HG02763 (cell line): Measurements from ENCODE around the gene SLC35A3.
"Not testable (repeated sequence)": the region's sequence is repeated elsewhere in the genome, so short reads cannot be mapped to it uniquely, and the experiment has no call there.

Source experiments
- ATAC-seq: cut with Tn5 transposase; IDR thresholded peaks from one replicate; pipeline ENCODE4 v1.9.1; 2021; ENCODE audit warnings: mild to moderate bottlenecking, moderate library complexity; ENCODE audit not compliant: unreplicated experiment

The SLC35A3 gene

DNA sequence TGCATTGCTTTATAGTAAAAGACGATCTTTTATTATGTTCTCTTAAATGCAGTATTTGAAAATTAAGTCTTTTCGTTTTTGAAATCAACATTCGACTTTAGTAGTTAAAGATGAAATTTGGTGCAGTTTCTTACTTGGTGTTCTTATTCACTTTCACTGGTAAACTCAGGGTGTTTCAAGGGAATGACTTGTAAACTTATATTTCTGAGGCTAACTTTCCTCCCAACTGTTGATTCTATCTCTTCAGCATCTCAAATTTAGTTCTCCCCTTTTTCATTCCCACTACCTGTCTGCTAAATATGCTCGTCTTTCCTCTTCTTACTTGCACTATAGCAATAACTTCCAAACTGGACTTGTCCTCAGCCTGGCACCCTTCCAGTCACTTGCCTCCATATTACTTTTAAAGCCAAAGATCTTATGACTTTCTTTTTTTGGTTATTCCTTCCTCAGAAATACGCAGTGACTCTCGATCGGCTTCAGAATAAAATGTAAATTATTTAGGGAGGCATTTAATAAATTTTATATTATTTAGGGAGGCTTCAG, 988 bp downstream of the SLC35A3 start:
- ATAC-seq = no peak

DNA sequence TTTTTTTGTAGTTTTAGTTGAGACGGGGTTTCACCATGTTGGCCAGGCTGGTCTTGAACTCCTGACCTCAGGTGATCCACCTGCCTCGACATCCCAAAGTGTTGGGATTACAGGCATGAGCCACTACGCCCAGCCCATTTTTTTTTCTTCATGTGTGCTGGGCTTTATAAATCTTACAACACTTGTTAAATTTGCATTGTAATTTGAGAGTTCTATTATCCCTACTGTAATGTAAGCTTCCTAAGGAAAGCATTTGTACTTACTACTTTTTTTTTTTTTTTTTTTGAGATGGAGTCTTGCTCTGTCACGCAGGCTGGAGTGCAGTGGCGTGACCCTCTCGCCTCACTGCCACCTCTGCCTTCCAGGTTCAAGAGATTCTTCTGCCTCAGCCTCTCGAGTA, 2.3 kb downstream of the SLC35A3 start:
- ATAC-seq = not testable (repeated sequence)

DNA sequence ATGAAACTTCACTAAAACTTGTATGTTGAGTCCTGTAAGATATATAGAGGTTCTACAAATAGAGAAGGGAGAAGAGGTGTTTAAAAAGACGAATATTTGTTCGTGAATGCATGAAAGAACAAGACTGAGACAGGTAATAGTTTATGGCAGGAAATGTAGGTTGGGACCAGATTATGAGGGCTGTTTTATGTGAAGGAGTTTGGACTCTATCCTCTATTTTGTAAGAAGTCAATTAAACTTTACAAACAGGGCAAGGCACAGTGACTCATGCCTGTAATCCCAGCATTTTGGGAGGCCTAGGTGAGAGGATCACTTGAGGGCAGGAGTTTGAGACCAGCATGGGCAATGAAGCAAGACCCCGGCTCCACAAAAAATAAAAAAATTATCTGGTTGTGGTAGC, 5.7 kb downstream of the SLC35A3 start:
- no peak for ATAC-seq

DNA sequence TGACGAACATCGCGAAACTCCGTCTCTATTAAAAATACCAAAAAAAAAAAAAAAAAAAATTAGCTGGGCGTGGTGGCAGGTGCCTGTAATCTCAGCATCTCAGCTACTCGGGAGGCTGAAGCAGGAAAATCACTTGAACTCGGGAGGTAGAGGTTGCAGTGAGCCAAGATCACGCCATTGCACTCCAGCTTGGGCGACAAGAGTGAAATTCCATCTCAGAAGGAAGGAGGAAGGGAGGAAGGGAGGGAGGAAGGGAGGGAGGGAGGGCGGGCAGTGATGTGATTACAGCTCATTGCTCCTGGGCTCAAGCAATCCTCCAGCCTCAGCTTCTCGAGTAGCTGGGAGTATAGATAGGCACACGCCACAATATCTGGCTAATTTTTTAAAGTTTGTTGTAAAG, 7.5 kb downstream of the SLC35A3 start:
- ATAC-seq = not testable (repeated sequence)

DNA sequence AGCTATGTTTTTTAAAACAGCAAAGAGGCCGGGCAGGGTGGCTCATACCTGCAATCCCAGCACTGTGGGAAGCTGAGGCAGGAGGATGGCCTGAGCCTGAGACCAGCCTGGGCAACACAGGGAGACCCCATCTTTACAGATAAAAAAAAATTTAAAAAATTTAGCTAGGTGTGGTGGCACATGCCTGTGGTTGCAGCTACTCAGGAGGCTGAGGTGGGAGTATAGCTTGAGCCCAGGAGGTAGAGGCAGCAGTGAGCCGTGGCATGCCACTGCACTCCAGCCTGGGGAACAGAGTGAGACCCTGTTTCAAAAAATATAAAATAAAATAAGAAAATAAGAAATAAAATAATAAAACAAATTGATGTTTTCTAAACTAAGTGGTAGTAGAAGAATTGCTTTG, 8.4 kb downstream of the SLC35A3 start:
- no peak for ATAC-seq

DNA sequence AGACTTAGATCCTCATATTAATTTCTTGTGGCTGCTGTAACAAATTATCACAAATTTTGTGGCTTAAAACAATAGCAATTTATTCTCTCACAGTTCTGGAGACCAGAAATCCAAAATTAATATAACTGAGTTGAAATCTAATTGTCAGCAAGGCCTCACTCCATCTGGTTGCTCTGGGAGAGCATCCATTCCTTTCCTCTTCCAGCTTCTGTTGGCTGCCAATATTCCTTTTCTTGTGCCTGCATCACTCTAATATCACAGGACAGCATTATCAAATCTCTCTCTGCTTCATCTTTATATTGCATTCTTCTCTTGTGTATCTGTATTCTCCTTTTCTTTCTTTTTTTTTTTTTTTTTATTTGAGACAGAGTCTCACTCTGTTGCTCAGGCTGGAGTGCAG, 9.3 kb downstream of the SLC35A3 start:
- ATAC-seq = no peak

DNA sequence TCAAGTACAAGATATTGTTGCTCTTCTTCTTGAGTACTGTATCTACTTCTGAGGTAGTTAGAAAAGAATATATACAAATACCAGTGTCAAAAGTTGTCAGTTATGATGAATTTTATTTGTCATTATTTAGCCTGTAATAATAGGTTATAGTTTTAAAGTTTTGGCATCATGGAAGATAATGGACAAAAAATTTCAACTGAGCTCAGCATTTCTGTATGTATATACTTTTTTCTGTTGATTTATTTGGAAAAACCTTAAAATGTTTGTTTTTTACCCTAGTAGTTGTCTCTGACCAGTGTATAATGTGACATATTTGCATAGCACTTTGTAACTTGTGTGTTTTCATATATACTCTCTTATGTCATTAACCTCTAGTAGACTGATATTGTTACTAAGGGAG, 11.1 kb downstream of the SLC35A3 start:
- ATAC-seq = no peak

DNA sequence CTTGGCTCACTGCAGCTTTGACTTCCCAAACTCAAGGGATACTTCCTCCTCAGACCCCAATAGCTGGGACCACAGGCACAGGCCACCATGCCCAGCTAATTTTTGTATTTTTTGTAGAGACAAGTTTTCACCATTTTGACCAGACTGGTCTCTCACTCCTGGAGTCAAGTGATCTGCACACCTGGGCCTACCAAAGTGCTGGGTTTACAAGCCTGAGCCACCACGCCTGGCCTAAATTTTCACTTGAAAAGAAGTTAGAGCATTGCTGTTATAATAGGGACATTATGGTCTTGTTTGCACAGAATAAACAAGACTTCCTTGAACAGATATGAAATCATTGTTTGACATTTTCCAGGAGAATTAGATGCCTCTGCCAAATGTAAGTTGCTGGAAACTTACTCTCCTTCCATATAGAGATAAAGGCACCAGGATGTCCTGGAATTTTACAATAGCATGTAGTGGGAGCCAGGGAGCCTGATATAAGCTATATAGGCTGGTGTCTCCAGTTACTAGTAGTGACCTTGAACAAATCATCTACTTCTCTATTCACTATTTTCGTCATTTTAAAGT, 16.9 kb downstream of the SLC35A3 start:
- ATAC-seq = no peak

DNA sequence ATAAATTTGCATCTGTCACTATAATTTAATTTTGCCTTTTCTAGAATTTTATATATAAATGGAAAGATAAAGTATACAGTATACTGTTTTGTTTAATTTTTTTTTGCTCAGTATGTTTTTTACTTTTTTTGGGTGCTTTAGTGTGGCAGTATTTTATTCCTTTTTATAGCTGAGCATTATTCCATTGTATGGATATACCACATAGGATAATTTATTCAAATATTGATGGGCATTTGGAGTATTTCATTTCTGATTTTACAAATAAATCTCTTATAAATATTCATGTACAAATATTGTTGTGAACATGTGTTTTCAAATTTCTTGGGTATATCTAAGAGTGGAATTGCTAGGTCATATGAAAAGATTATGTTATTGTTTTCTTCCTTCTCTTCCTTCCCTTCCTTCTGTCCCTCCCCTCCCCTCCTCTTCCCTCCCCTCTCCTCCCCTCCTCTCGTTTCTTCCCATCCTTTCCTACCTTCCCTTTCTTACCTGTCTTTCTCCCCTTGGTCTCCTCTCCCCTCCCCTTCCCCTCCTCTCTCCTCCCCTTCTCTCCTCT, 18.5 kb downstream of the SLC35A3 start:
- no peak for ATAC-seq

DNA sequence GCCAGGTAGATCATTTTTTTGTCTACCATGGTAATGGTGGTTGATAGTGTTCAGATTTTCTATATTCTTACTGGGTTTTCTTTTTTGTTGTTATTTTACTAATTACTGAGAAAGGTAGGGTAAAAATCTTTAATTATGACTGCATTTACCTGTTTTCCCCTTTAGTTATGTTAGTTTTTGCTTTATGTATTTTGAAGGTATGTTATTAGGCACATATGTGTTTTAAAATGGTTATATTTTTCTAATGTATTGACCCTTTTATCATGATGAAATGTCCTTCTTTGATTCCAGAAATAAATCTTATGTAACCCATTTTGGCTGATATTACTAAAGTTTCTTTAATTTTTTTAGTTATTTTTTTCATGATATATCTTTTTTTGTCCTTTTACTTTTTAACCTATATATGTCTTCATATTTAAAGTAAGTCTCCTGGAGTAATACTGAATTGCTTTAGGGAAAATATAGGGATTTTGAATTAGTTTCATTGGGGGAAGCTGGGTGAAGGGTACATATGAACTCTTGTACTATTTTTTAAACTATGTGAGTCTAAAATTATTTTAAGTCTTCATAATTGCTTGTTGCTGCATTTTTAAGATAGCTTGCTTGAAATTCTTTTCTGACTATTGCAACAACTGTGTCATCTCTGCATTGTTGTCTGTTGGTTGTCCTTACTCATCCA, 22.4 kb downstream of the SLC35A3 start:
- no peak for ATAC-seq

DNA sequence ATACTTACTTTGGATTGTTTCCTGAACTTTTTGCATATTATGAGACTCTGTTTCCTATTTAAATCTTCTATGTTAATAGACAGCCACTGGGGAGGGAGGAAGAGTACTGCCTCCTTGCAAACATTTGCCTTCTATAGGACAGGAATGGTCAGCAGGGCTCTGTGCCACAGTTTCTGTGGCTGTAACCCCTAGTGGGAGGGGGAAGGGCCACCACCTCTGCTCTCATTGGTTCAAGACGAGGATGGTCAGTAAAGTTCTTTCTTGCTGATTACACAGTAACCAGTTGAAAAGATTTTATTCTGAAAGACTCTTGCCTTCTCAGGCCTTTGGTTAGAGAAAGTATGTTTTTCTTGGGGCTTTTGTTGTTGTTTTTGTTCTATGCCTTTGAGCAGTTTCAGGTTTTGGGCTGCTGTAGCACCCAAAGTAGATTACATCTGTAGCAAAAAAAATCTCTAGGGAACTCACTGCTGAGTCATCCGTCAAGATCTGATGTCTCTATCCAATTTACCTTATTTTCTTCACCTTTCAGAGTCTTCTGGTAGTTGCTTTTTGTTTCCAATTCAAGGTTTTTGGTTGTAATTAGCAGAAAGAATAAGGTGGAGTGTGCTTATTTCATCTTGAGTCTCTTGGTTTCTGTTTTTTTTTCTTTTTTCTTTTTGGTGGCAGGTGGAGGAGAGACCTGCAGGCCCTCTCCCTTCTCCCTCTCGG, 23.1 kb downstream of the SLC35A3 start:
- no peak for ATAC-seq

DNA sequence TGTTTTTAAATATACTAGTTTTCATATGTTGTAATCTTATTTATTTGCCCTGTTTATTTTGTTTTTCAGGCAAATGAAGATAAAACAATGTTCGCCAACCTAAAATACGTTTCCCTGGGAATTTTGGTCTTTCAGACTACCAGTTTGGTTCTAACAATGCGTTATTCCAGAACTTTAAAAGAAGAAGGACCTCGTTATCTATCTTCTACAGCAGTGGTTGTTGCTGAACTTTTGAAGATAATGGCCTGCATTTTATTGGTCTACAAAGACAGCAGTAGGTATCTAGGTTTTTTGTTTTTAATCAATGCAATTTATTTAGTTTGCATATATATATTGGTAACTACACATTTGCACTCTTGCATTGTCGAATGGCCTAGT, 23.7 kb downstream of the SLC35A3 start:
- ATAC-seq = no peak

DNA sequence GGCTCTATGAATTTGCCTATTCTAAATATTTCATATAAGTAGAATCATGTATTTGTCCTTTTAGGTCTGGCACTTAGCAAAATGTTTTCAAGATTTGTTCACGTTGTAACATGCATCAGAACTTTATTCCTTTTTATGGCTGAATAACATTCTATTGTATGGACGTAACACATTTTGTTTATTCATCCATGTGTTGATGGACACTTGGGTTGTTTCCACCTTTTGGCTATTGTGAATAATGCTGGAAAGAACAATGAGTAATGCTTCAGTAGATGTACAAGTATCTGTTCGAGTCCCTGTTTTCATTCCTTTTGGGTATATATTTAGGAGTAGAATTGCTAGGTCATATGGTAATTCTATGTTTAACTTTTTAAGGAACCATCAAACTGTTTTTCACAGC, 24.7 kb downstream of the SLC35A3 start:
- ATAC-seq = no peak

DNA sequence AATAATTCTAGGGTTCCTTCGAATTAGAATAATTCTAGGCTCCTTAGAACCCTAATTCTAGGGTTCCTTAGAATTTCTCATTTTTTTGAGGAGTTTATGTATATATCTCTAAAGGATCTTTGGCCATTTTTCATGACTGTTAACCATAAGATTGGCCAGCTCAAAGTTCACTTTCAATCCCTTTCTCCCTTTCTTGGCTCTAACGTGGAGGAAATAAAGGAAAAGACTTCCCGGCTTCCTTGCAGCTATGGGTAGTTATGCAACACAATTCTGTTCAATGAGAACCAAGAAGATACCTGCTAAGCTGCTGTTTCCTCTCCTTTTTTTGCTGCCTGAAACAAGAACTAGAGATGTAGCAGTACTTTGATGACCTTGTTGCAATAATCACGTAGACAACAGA, 27.2 kb downstream of the SLC35A3 start:
- ATAC-seq = no peak

DNA sequence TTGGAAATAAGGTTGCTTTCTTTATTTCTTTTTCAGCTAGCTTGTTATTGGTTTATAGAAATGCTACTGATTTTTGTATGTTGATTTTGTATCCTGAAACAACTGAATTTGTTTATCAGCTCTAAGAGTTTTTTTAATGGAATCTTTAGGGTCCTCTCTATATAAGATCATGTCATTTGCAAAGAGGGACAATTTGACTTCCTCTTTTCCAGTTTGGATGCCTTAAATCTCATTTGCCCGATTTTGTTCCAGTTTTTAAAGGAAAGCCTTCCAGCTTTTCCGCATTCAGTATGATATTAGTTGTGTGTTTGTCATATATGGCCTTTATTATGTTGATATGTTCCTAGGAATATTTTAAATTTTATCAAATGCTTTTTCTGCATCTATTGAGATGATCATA, 31.7 kb downstream of the SLC35A3 start:
- ATAC-seq = no peak

DNA sequence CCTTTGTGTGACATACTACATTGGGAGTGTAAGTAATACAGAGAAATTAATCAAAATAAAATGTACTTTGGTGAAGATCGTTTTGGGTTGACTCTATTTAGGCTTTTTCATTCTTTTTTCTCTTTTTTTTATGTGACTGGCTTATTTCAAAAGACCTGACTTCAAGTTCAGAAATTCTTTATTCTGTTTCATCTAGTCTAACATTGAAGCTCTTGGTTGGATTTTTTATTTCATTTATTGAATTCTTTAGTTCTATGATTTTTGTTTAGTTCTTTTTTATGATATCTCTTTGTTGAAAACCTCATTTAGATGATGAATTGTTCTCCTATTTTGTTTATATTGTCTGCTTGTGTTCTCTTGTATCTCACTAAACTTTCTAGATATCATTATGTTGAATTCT, 35.6 kb downstream of the SLC35A3 start:
- ATAC-seq = no peak

DNA sequence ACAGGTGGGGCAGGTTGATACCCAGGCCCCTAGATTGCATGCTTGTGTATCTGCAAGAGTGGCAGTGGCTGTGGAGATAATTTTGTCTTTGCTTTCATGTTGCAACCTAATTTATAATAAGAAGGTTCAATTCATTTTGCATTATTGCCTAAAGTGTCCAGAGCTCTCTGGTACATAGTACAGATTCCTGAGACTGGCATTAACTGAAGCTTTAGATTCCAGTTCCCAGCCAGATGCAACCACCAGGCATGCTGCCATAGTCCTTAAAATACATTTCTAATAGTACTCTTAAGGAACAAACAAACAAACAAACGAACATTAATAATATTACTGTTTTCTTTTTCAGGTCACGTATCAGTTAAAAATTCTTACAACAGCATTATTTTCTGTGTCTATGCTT, 36.9 kb downstream of the SLC35A3 start:
- ATAC-seq = no peak

DNA sequence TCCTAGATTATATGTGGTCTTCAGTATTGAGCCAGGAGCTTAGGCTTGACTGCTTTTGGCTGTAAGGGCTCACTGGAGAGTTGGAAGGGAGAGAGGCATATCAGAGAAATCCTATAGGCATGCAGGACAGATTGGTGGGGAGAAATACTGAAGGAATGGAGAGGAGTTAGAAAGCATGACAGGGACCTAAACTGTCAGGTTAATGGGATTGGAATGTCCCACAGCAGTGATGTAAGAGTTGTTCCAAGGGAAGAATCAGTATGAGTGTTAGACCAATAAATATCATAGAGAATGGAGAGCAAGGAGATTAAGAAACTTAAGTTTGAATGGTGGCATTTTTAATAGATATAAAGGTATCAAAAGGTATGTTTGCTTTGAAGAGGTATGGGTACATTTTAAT, 39.7 kb downstream of the SLC35A3 start:
- no peak for ATAC-seq

DNA sequence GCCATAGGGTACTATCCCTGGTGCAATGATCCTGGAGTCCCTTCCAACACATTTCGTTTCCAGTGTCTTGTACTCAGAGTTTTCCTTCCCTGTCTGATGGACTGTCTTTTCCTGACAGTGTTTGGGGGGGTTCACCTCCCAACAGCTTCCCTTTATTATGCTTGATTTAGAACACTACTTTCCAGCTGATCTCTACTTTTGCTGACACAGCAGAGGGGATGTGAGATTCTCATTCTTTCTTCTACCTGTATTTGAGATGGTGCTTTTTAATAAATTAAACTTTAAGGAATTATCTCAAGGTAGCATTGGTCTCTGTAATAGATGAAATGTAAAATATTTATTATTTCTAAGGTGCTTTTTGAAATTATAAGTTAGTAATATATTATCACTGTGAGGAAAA, 41.0 kb downstream of the SLC35A3 start:
- ATAC-seq = no peak

DNA sequence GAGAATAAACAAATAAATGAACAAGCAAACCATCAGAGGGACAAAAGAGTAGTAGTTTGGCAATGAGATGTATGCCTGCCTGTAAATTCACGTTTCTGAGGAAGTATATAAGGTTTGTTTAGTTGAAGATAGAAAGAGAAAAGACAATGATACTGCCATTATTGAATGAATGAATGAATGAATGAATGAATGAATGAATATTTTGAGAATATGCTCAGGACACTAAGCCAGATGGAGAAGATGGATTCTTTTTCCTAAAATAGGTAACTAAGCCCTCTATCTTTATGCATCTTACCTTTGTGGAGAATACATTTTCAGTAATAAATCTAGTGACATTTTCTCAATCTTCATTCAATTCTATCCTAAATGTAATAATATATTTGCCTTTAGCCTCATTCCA, 49.4 kb downstream of the SLC35A3 start:
- no peak for ATAC-seq

DNA sequence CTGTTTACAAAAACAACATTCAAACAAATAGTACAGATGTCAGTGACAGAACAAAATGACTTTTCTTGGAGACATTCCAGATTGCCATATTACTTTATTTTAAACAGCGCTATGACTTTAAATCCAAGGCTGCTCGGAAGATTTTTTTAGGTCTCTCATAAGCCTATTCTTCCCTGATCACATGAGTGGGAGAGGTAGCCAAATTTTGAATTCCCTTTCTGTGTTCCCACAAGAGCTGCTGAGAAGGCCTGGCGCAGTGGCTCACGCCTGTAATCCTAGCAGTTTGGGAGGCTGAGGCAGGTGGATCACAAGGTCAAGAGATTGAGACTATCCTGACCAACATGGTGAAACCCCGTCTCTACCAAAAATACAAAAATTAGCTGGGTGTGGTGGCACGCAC, 53.7 kb downstream of the SLC35A3 start:
- ATAC-seq = no peak

DNA sequence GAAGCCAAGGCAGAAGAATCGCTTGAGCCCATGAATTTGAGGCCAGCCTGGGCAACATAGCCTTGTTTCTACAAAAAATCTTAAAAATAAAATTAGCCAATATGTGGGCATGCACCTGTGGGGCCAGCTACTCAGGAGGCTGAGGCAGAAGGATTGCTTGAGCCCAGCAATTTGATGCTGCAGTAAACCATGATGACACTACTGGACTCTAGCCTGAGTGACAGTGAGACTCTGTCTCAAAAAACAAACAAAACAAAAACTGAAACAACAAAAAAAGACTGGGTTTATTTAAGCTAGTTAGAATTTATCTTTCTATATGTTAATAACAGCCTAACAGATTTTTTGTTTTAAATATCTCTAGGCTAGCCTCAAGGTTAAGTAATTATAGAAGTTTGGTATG, 57.4 kb downstream of the SLC35A3 start:
- ATAC-seq = no peak
